LNCaP clone FGC (cell line): ENCODE data around the gene IL1RAPL1.

Experiments
- DNase-seq: peaks from one replicate; pipeline ENCODE4 v3.0.0-alpha.2; 2011; ENCODE audit warnings: low read depth
- H3K4me3 ChIP-seq: 2 replicates; pipeline ENCODE4 v1.5.1; 2011; ENCODE audit warnings: mild to moderate bottlenecking, low read depth, low read length, control low read depth
- TF ChIP-seq, protein P1 (sequence below): IDR thresholded peaks from 2 replicates; pipeline ENCODE4 v1.5.1; 2012; ENCODE audit warnings: mild to moderate bottlenecking; ENCODE audit not compliant: control insufficient read depth, insufficient read depth; ENCODE audit errors: extremely low read depth

IL1RAPL1 gene

DNA sequence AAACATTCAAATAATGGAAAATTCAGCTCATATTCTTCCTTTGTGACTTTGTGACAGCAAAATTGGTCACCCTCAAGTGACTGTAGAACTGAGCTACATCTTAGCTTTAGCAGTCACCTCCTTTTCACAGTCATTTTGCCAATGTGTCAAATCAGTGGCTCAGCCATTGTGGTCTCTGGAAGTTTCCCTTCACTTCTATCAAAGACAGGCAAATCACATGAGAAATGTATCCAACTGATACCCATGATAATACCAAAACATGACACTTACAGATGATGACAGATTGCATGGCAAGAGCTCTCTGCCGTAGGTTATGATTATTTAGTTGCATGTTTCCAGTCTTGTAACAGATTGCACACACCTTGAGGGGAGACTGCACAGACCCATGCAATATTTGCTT lies 1078.3 kb downstream of the IL1RAPL1 start:
- H3K4me3 ChIP-seq, result no peak overlapping the region
- no peak for DNase-seq
- TF ChIP-seq, protein P1, sequence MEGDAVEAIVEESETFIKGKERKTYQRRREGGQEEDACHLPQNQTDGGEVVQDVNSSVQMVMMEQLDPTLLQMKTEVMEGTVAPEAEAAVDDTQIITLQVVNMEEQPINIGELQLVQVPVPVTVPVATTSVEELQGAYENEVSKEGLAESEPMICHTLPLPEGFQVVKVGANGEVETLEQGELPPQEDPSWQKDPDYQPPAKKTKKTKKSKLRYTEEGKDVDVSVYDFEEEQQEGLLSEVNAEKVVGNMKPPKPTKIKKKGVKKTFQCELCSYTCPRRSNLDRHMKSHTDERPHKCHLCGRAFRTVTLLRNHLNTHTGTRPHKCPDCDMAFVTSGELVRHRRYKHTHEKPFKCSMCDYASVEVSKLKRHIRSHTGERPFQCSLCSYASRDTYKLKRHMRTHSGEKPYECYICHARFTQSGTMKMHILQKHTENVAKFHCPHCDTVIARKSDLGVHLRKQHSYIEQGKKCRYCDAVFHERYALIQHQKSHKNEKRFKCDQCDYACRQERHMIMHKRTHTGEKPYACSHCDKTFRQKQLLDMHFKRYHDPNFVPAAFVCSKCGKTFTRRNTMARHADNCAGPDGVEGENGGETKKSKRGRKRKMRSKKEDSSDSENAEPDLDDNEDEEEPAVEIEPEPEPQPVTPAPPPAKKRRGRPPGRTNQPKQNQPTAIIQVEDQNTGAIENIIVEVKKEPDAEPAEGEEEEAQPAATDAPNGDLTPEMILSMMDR, result no peak

DNA sequence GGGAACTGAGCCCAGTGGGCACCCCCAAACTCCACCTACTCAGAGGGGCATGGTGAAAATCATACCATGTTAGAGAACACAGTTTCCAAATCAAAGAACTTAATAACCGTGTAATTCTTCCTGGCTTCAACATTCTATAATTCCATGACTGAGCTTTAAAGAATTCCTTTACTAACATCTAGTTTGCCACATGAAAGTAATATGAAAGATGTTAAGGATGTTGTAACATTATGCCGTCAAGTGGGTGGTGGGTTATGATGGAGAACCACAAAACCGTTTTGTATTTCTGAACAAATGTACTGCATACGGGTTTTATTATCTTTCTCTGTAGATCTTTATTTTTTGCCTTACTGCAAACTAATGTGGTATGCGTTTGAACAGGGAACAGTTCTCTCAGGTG lies 1079.1 kb downstream of the IL1RAPL1 start:
- H3K4me3 ChIP-seq, result no peak overlapping the region
- DNase-seq, result no peak
- TF ChIP-seq, protein P1, result no peak

- TF ChIP-seq, protein P1, result no peak
- peak; percentile 17 for DNase-seq
- no peak overlapping the region for H3K4me3 ChIP-seq
These were observed 1084.2 kb downstream of the IL1RAPL1 start for GRCh38 chrX:29671421-29671820.

GRCh38 chrX:29687687-29688086 lies 1100.4 kb downstream of the IL1RAPL1 start:
- TF ChIP-seq, protein P1, result peak; percentile 35; the same call in 1 of the 2 replicates
- no peak overlapping the region for H3K4me3 ChIP-seq
- no peak for DNase-seq

DNA sequence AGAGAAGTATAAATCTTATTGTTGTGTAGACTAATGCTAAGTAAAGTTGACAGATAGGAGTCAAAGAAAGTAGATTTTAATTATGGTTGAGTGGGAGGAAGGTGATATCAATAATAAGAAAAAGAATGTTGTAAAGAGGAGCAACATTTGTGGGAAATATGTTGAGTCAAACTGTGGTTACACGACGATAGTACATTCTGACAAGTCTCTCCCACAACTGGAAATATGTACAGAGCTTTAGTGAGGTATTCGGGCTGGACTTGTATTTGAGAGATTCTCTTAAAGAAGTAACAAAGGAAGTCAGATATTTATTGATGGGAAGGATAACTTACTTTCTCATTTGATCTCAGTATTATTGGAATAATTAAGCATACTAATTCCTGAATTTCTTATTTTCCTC lies 1102.8 kb downstream of the IL1RAPL1 start:
- H3K4me3 ChIP-seq, result no peak overlapping the region
- no peak for DNase-seq
- TF ChIP-seq, protein P1, result no peak

DNA sequence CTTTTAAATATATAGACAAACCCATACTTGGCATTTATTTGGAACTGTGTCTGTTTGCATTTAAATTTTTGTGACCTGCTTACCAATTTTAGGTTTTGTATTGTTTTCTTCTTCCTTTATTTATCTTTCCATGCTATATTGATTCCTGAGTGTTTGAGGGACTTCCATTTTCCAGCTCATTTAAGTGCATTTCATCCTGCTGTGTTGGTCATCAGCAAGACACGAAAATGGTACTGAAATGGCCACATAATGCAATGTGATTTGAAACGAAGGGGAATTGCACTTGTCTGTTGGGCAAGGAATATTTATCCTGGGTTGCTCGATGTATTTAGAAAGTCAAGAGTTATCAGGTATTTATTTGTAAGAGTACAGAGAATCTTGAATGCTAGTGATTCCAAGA lies 1103.8 kb downstream of the IL1RAPL1 start:
- TF ChIP-seq, protein P1, result no peak

DNA sequence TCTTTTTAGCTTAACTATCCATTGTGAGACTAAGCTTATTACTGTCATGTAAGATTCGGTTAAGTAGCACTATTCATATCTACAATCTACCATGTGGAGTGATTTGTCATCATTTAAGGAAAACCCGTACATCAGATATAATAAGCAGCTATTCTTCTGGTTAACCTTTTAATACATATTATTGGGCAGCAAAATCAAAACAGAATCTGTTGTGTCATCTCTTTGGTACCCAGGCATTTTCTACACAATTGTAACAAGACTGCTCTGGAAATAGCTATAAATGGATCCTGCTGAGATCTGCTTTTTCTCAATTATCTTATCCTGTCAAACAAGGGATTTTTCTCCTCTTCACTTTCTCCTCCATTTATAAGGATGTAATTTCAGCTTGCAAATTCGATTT lies 1106.7 kb downstream of the IL1RAPL1 start:
- no peak overlapping the region for H3K4me3 ChIP-seq
- no peak for DNase-seq
- TF ChIP-seq, protein P1, result no peak

More for the DNA sequence above, 1103.8 kb downstream of the IL1RAPL1 start:
- no peak for DNase-seq
- H3K4me3 ChIP-seq, result no peak overlapping the region
